CD14-positive monocyte (primary cell): Measurements from ENCODE around the gene OR2A2. TPM values are rescaled to one million over a fixed set of nuclear protein-coding genes. Genes with fewer than 3 reads are reported as not detected.

Experiments used
- DNase-seq, 3 donors: peaks; one replicate each; pipeline ENCODE4 v3.0.0-alpha.2; 2011 to 2022
- H2AFZ ChIP-seq: 2 replicates; pipeline ENCODE4 v1.6.0; 2012; ENCODE audit warnings: mild to moderate bottlenecking, low read depth, low read length, inconsistent platforms; ENCODE audit not compliant: insufficient read depth, poor library complexity, severe bottlenecking
- H3K27ac ChIP-seq, 2 donors: 1 replicate in 1 of 2; 2 replicates in 1 of 2; pipeline ENCODE4 v1.5.1; 2012 to 2013; ENCODE audit warnings: low read length in 2 of 2, control low read depth in 1 of 2, inconsistent platforms in 1 of 2, low read depth in 1 of 2, mild to moderate bottlenecking in 1 of 2
- H3K27me3 ChIP-seq, 2 donors: one replicate each; pipeline versions ENCODE4 v1.6.0 to v1.6.1; 2011 to 2013; ENCODE audit warnings: low read length in 2 of 2; ENCODE audit not compliant: control insufficient read depth in 2 of 2, insufficient read depth in 2 of 2
- H3K36me3 ChIP-seq, 2 donors: replicated peaks in 1 of 2; 1 replicate in 1 of 2; 2 replicates in 1 of 2; pipeline versions ENCODE4 v1.5.1 to v1.6.1; 2012 to 2013; ENCODE audit warnings: low read length in 2 of 2, control low read depth in 1 of 2, inconsistent platforms in 1 of 2, mild to moderate bottlenecking in 1 of 2; ENCODE audit not compliant: insufficient read depth in 2 of 2, control insufficient read depth in 1 of 2
- H3K4me1 ChIP-seq, 2 donors: 1 replicate in 1 of 2; 2 replicates in 1 of 2; pipeline versions ENCODE4 v1.5.1 to v1.6.1; 2012 to 2013; ENCODE audit warnings: low read length in 2 of 2, control low read depth in 1 of 2, inconsistent platforms in 1 of 2, mild to moderate bottlenecking in 1 of 2, moderate library complexity in 1 of 2; ENCODE audit not compliant: insufficient read depth in 2 of 2, control insufficient read depth in 1 of 2
- H3K4me2 ChIP-seq: replicated peaks from 2 replicates; pipeline ENCODE3; 2012; ENCODE audit warnings: low read length, moderate library complexity, mild to moderate bottlenecking; ENCODE audit not compliant: poor library complexity, severe bottlenecking; ENCODE audit errors: extremely low read depth
- H3K4me3 ChIP-seq, 3 experiments: fragments of 200-600 bp in 1 of 3; sonication (generic) in 1 of 3; replicated peaks in 1 of 3; 1 replicate in 2 of 3; 2 replicates in 1 of 3; pipeline ENCODE4 v1.5.1; 2011 to 2013; ENCODE audit warnings: low read length in 3 of 3, mild to moderate bottlenecking in 3 of 3, control low read depth in 2 of 3, low read depth in 2 of 3, inconsistent platforms in 1 of 3, moderate library complexity in 1 of 3
- H3K79me2 ChIP-seq: 2 replicates; pipeline ENCODE4 v1.6.0; 2012; ENCODE audit warnings: mild to moderate bottlenecking, control low read depth, inconsistent platforms, low read length, moderate library complexity; ENCODE audit not compliant: insufficient read depth
- H3K9ac ChIP-seq: 2 replicates; pipeline ENCODE4 v1.6.0; 2017; ENCODE audit warnings: low read length, mild to moderate bottlenecking; ENCODE audit not compliant: insufficient read depth, poor library complexity, severe bottlenecking
- H3K9me3 ChIP-seq, 2 donors: replicated peaks in 1 of 2; 1 replicate in 1 of 2; 2 replicates in 1 of 2; pipeline versions ENCODE4 v1.5.1 to v1.6.1; 2012 to 2013; ENCODE audit warnings: low read length in 2 of 2, control low read depth in 1 of 2; ENCODE audit not compliant: control insufficient read depth in 1 of 2, insufficient read depth in 1 of 2
- H4K20me1 ChIP-seq: 2 replicates; pipeline ENCODE4 v1.6.0; 2012; ENCODE audit warnings: mild to moderate bottlenecking, low read length, control low read depth, moderate library complexity; ENCODE audit not compliant: insufficient read depth
- H3K27ac Mint-ChIP-seq, 7 donors: one replicate each; pipeline ENCODE4 v1.8.0; 2020; ENCODE audit warnings: mild to moderate bottlenecking in 7 of 7, mixed read lengths in 7 of 7, moderate library complexity in 6 of 7, inconsistent platforms in 2 of 7
- H3K27me3 Mint-ChIP-seq, 3 donors: one replicate each; pipeline ENCODE4 v1.8.0; 2021 to 2022; ENCODE audit warnings: low read depth in 3 of 3, mild to moderate bottlenecking in 3 of 3, mixed read lengths in 3 of 3, moderate library complexity in 3 of 3, inconsistent platforms in 1 of 3
- H3K36me3 Mint-ChIP-seq, 2 donors: one replicate each; pipeline ENCODE4 v1.8.0; 2020; ENCODE audit warnings: mixed read lengths in 2 of 2, inconsistent platforms in 1 of 2, mild to moderate bottlenecking in 1 of 2
- H3K4me1 Mint-ChIP-seq: one replicate; pipeline ENCODE4 v1.8.0; 2020; ENCODE audit warnings: mild to moderate bottlenecking, mixed read lengths
- H3K4me3 Mint-ChIP-seq, 2 donors: one replicate each; pipeline ENCODE4 v1.8.0; 2020; ENCODE audit warnings: mild to moderate bottlenecking in 2 of 2, mixed read lengths in 2 of 2, moderate library complexity in 1 of 2
- H3K9me3 Mint-ChIP-seq, 7 donors: one replicate each; pipeline ENCODE4 v1.8.0; 2020 to 2022; ENCODE audit warnings: mixed read lengths in 7 of 7, mild to moderate bottlenecking in 6 of 7, moderate library complexity in 6 of 7, inconsistent platforms in 2 of 7
- CTCF ChIP-seq: fragments of 200-600 bp; IDR thresholded peaks from one replicate; pipeline ENCODE4 v1.8.0; 2022; ENCODE audit warnings: antibody characterized with exemption, mild to moderate bottlenecking
- WGBS: methylation state at CpG from one replicate; pipeline ENCODE4 v1.1.5; 2013; ENCODE audit warnings: missing lambda C conversion rate; ENCODE audit not compliant: insufficient coverage; 5-methylcytosine and 5-hydroxymethylcytosine counted together
- intact Hi-C, 2 donors: fragments of 100-400 bp; cut with micrococcal nuclease; formaldehyde crosslinking; loops; one replicate each; pipeline versions ENCODE4 v1.15.0 to v1.15.1; 2023
- polyA plus RNA-seq, 3 donors: library from polyadenylated mRNA; depleted of rRNA in 1 of 3; unstranded in 2 of 3; stranded (reverse) in 1 of 3; fragments of 300-500 nt in 2 of 3; fragments of >200 nt in 1 of 3; fragmentation: Illumina TruSeq in 2 of 3; gene quantifications; 1 replicate in 2 of 3; 2 replicates in 1 of 3; pipeline ENCODE4 v1.2.3, GENCODE V29; 2012 to 2021

Gene OR2A2
- polyA plus RNA-seq, 3 donors, result not detected

- no CpG with 5 or more reads among the region's 6 CpGs for WGBS
- H3K27me3 Mint-ChIP-seq, result peaks cover 0 to 1% (median 0%) of the 10 kb centered on the region in 3 donors
- no peak overlapping the region for H2AFZ ChIP-seq
- no peaks in the 10 kb centered on the region for H3K9me3 Mint-ChIP-seq
- H3K4me2 ChIP-seq, result no peak overlapping the region
- H4K20me1 ChIP-seq, result no peaks in the 10 kb centered on the region
- H3K27me3 ChIP-seq, result no peaks in the 10 kb centered on the region
- no peaks in the 10 kb centered on the region for H3K36me3 ChIP-seq
- no peak overlapping the region for H3K4me3 ChIP-seq
- intact Hi-C loops, result no loop called here
- H3K9me3 ChIP-seq, result no peaks in the 10 kb centered on the region
- no peak overlapping the region for H3K27ac ChIP-seq
- no peaks in the 10 kb centered on the region for H3K4me1 ChIP-seq
- H3K4me1 Mint-ChIP-seq, result no peaks in the 10 kb centered on the region
- no peak overlapping the region for H3K4me3 Mint-ChIP-seq
- no peak for DNase-seq
- no peaks in the 10 kb centered on the region for H3K79me2 ChIP-seq
- H3K36me3 Mint-ChIP-seq, result no peaks in the 10 kb centered on the region
- TF ChIP-seq CTCF, result no peak
- H3K27ac Mint-ChIP-seq, result no peak overlapping the region
- no peak overlapping the region for H3K9ac ChIP-seq
Measured at GRCh38 chr7:144133307-144133706, 23.9 kb downstream of the OR2A2 start.

GRCh38 chr7:144134116-144134515 is 24.7 kb downstream of the OR2A2 start:
- no peak overlapping the region for H3K4me3 ChIP-seq
- H3K9me3 Mint-ChIP-seq, result no peaks in the 10 kb centered on the region
- H3K4me1 Mint-ChIP-seq, result no peaks in the 10 kb centered on the region
- H4K20me1 ChIP-seq, result no peaks in the 10 kb centered on the region
- H3K27me3 ChIP-seq, result no peaks in the 10 kb centered on the region
- H3K36me3 ChIP-seq, result no peaks in the 10 kb centered on the region
- H3K4me1 ChIP-seq, result no peaks in the 10 kb centered on the region
- no peak for TF ChIP-seq CTCF
- H3K36me3 Mint-ChIP-seq, result no peaks in the 10 kb centered on the region
- DNase-seq, result no peak
- H3K27ac Mint-ChIP-seq, result no peak overlapping the region
- no peak overlapping the region for H3K9ac ChIP-seq
- no peak overlapping the region for H2AFZ ChIP-seq
- no peak overlapping the region for H3K4me2 ChIP-seq
- no peaks in the 10 kb centered on the region for H3K79me2 ChIP-seq
- intact Hi-C loops, result no loop called here
- no CpG with 5 or more reads among the region's 1 CpG for WGBS
- peaks cover 0 to 1% (median 0%) of the 10 kb centered on the region in 3 donors for H3K27me3 Mint-ChIP-seq
- no peak overlapping the region for H3K27ac ChIP-seq
- no peaks in the 10 kb centered on the region for H3K9me3 ChIP-seq
- no peak overlapping the region for H3K4me3 Mint-ChIP-seq
